ENCODE results near the gene NAT16.

Gene NAT16

GRCh38 chr7:101161692-101162471 lies 18.2 kb downstream of the NAT16 start:
- peaks cover 57% of the 10 kb centered on the region for H3K4me1 Mint-ChIP-seq
- no peaks in the 10 kb centered on the region for H3K9me3 Mint-ChIP-seq
- no peak for TF ChIP-seq CTCF (IDR thresholded peaks at IDR 0.05)
- no peak for DNase-seq
- peaks cover 66% of the 10 kb centered on the region for H3K27me3 Mint-ChIP-seq (ENCODE audit: low read depth, poor library complexity)
- H3K27ac Mint-ChIP-seq, result no peak overlapping the region
- peaks cover 29% of the 10 kb centered on the region for H3K36me3 Mint-ChIP-seq (ENCODE audit: low read depth)
- peak overlapping the region; percentile 81 for H3K4me3 Mint-ChIP-seq

GRCh38 chr7:101160910-101161309 lies 19.2 kb downstream of the NAT16 start:
- H3K4me3 Mint-ChIP-seq, result no peak overlapping the region
- TF ChIP-seq CTCF (IDR thresholded peaks at IDR 0.05), result no peak
- H3K27ac Mint-ChIP-seq, result no peak overlapping the region
- H3K27me3 Mint-ChIP-seq (ENCODE audit: low read depth, poor library complexity), result peaks cover 56% of the 10 kb centered on the region
- H3K4me1 Mint-ChIP-seq, result peaks cover 55% of the 10 kb centered on the region
- no peaks in the 10 kb centered on the region for H3K9me3 Mint-ChIP-seq
- DNase-seq, result no peak
- H3K36me3 Mint-ChIP-seq (ENCODE audit: low read depth), result peaks cover 36% of the 10 kb centered on the region

GRCh38 chr7:101159696-101160674 lies 20.1 kb downstream of the NAT16 start:
- Mint-ChIP-seq H3K36me3 (ENCODE audit: low read depth) (peaks cover 36% of the 10 kb centered on the region), H3K4me1 (peaks cover 55% of the 10 kb centered on the region), H3K9me3 (no peaks in the 10 kb centered on the region), H3K4me3 (no peak overlapping the region), H3K27me3 (ENCODE audit: low read depth, poor library complexity) (peaks cover 47% of the 10 kb centered on the region), H3K27ac (no peak overlapping the region)
- no peak for TF ChIP-seq CTCF (IDR thresholded peaks at IDR 0.05)
- DNase-seq, result no peak

- Mint-ChIP-seq H3K27ac (peak overlapping the region; percentile 36), H3K4me1 (peaks cover 51% of the 10 kb centered on the region), H3K27me3 (ENCODE audit: low read depth, poor library complexity) (peaks cover 32% of the 10 kb centered on the region), H3K4me3 (peak overlapping the region; percentile 10), H3K9me3 (peaks cover 4% of the 10 kb centered on the region), H3K36me3 (ENCODE audit: low read depth) (peaks cover 36% of the 10 kb centered on the region)
- TF ChIP-seq CTCF (IDR thresholded peaks at IDR 0.05), result no peak
- no peak for DNase-seq
These were observed 23.1 kb downstream of the NAT16 start for GRCh38 chr7:101156866-101157589.

GRCh38 chr7:101156277-101156676 lies 23.8 kb downstream of the NAT16 start:
- Mint-ChIP-seq H3K9me3 (peaks cover 4% of the 10 kb centered on the region), H3K36me3 (ENCODE audit: low read depth) (peaks cover 36% of the 10 kb centered on the region), H3K4me3 (peak overlapping the region; percentile 15), H3K4me1 (peaks cover 47% of the 10 kb centered on the region), H3K27me3 (ENCODE audit: low read depth, poor library complexity) (peaks cover 25% of the 10 kb centered on the region), H3K27ac (no peak overlapping the region)
- TF ChIP-seq CTCF (IDR thresholded peaks at IDR 0.05), result no peak
- no peak for DNase-seq
